GM10248 (cell line): ENCODE data around the gene IFNLR1.

Experiments used
- CTCF ChIA-PET: fragments of 300-600 bp; sonication (Branson Sonifier 250); formaldehyde crosslinking; extraction: SDS; loops from one replicate; lab custom pipeline; 2021; ENCODE audit warnings: antibody characterized with exemption; lab: Yijun Ruan, JAX
- POLR2A ChIA-PET: fragments of 350-650 bp; sonication (Branson Sonifier 250); formaldehyde crosslinking; extraction: SDS; loops from one replicate; lab custom pipeline; 2020; ENCODE audit warnings: antibody characterized with exemption; lab: Yijun Ruan, JAX
- DNase-seq: peaks from one replicate; pipeline ENCODE4 v3.0.0; 2012; ENCODE audit errors: extremely low spot score
- TF ChIP-seq, protein P1 (sequence below): IDR thresholded peaks from 2 replicates; pipeline ENCODE4 v1.5.1; 2012; ENCODE audit warnings: mild to moderate bottlenecking, low read depth; ENCODE audit errors: extremely low read depth, missing control alignments, control extremely low read depth

Gene IFNLR1

DNA sequence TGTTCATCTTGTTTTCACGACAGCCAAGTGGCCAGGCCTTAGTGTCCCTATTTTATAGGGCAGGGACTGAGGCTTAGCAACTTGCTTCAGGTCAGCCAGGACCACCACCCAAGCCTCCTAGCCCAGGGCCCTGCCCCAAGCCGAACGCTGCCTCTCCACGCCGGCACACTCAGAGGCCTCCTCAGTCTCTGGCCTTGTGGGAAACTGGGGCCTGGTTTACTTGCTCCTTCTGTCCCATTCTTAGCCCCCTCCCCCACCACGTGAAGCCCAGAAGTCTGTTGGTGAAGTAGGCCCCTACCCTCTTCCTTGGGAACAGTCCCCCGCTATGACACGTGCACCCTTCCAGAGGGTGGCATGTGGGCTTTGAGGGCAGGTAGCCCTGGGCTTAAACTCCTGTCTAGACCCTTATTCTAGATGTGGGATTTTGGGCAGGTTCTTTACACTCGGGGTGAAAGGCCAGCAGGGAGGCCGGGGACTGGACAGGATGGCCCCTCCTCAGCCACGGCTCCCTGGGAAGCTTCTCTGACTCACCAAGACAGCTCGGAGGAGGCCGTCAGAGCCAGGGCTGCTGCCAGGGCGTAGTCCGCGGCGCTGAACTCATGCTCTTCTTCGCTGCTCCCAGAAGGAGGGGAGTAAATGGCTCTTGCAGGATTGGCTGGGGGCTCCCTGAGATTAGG lies 79.5 kb downstream of the IFNLR1 start:
- DNase-seq: no peak
- POLR2A ChIA-PET: no interaction called here
- CTCF ChIA-PET: no interaction called here
- TF ChIP-seq, protein P1, sequence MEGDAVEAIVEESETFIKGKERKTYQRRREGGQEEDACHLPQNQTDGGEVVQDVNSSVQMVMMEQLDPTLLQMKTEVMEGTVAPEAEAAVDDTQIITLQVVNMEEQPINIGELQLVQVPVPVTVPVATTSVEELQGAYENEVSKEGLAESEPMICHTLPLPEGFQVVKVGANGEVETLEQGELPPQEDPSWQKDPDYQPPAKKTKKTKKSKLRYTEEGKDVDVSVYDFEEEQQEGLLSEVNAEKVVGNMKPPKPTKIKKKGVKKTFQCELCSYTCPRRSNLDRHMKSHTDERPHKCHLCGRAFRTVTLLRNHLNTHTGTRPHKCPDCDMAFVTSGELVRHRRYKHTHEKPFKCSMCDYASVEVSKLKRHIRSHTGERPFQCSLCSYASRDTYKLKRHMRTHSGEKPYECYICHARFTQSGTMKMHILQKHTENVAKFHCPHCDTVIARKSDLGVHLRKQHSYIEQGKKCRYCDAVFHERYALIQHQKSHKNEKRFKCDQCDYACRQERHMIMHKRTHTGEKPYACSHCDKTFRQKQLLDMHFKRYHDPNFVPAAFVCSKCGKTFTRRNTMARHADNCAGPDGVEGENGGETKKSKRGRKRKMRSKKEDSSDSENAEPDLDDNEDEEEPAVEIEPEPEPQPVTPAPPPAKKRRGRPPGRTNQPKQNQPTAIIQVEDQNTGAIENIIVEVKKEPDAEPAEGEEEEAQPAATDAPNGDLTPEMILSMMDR: no peak

DNA sequence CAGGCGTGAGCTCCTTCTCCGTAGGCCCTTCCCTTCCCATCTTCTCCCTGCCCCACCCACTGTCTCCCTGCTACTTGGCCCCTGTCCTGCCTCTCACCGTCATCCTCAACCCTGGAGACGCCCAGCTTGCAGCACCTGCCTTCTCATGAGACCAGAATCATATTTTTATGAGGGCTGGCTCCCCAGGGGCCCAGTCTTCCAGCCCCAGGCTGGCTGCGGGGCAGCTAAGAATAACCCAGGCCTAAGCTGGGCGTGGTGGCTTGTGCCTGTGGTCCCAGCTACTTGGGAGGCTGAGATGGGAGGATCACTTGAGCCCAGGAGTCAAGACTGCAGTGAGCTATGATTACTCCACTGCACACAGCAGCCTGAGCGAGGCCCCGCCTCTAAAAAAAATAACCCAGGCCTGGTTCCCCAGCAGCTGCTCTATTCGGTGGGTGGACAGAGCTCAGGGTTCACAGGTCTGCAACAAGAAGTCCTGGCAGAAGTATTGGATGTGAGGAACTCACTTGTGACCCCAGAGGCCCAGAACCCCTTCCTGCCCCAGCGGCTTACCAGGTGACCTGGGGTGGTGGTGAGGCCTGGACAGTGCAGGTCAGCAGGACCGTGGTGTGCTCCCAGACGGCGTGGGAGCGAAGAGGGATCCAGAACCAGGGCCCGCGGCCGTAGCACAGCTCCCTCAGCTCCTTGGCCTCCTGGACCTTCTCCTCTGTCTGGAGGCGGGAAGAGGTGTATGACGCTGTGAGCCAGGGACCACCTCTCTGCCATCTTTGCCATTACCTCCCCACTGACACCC lies 81.5 kb downstream of the IFNLR1 start:
- TF ChIP-seq, protein P1: no peak
- DNase-seq: no peak
- ChIA-PET CTCF (interaction anchor here (2.5 kb wide), 1 partner anchor 45 kb away, joined by 8 read pairs; no protein-coding TSS in a partner anchor), POLR2A (interaction anchor here (0.6 kb wide), 1 partner anchor 50 kb away, joined by 3 read pairs; no protein-coding TSS in a partner anchor)

DNA sequence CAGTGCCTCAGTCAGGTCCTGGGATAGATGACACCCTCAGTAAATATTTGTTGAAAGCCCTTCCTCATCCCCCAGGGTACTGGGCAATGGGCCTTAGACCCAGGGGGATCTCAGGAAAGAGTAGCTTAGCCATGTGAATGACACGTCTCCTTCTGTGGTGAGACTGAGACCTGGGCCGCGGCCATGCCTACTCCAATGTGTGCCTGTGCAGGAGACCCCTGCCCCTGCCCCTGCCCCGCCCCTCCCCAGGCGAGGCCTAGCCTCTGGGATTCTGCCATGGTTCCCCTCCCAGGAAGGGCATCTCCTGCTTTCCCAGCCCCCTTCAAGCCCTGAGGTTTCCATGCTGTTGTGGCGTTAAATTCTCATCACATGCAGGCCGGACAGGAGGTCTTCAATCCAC lies 82.2 kb downstream of the IFNLR1 start:
- DNase-seq: no peak
- ChIA-PET POLR2A (interaction anchor here (0.6 kb wide), 1 partner anchor 50 kb away, joined by 3 read pairs; no protein-coding TSS in a partner anchor), CTCF (interaction anchor here (2.5 kb wide), 1 partner anchor 45 kb away, joined by 8 read pairs; no protein-coding TSS in a partner anchor)
- TF ChIP-seq, protein P1: no peak
